Rectal smooth muscle tissue (tissue), 1 donor: ENCODE results near the gene FMN1.

Source experiments
- H3K27ac ChIP-seq: one replicate; pipeline ENCODE4 v1.7.0; 2013; ENCODE audit warnings: low read depth, low read length, inconsistent platforms
- H3K27me3 ChIP-seq: one replicate; pipeline ENCODE4 v1.7.0; 2013; ENCODE audit warnings: low read length; ENCODE audit not compliant: control insufficient read depth, insufficient read depth
- H3K36me3 ChIP-seq: one replicate; pipeline ENCODE4 v1.7.0; 2013; ENCODE audit warnings: low read length; ENCODE audit not compliant: control insufficient read depth, insufficient read depth
- H3K4me1 ChIP-seq: one replicate; pipeline ENCODE4 v1.7.0; 2013; ENCODE audit warnings: low read length; ENCODE audit not compliant: control insufficient read depth, insufficient read depth
- H3K4me3 ChIP-seq: one replicate; pipeline ENCODE4 v1.7.0; 2013; ENCODE audit warnings: low read length
- H3K9ac ChIP-seq: one replicate; pipeline ENCODE4 v1.7.0; 2013; ENCODE audit warnings: low read length

Gene FMN1

DNA sequence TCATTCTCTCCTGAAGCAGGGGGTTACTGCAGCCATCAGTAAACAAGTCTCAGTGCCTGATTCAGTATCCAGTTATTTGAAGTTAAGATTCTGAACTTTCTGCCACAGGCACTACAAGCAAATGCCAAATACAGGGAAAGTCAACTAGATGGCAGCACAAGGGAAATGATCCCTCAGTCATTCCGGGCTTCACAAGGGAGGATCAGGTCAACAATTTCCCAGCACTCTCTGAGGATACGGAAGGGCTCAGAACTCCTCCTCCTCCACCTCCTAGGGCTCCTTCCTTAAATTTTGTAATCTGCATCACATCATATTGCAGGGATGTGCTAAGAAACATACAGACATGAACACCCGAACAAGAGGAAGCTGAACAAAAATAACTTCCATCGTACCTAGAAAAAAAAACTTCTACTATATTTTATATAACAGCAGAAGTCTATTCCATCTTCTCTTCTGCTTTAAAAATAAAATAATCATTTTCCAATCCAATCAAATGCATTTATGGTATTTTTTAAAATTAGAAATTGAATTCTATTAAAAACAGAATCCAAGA lies 187.1 kb downstream of the FMN1 start:
- peaks cover 4% of the 10 kb centered on the region for H3K4me1 ChIP-seq
- no peaks in the 10 kb centered on the region for H3K36me3 ChIP-seq
- no peak overlapping the region for H3K4me3 ChIP-seq
- H3K27ac ChIP-seq: no peak overlapping the region
- H3K27me3 ChIP-seq: no peaks in the 10 kb centered on the region
- H3K9ac ChIP-seq: no peak overlapping the region

- H3K27me3 ChIP-seq: no peaks in the 10 kb centered on the region
- H3K4me1 ChIP-seq: peaks cover 4% of the 10 kb centered on the region
- H3K36me3 ChIP-seq: no peaks in the 10 kb centered on the region
- no peak overlapping the region for H3K27ac ChIP-seq
- no peak overlapping the region for H3K9ac ChIP-seq
- H3K4me3 ChIP-seq: no peak overlapping the region
Observed at GRCh38 chr15:33005582-33005981, 188.9 kb downstream of the FMN1 start.

DNA sequence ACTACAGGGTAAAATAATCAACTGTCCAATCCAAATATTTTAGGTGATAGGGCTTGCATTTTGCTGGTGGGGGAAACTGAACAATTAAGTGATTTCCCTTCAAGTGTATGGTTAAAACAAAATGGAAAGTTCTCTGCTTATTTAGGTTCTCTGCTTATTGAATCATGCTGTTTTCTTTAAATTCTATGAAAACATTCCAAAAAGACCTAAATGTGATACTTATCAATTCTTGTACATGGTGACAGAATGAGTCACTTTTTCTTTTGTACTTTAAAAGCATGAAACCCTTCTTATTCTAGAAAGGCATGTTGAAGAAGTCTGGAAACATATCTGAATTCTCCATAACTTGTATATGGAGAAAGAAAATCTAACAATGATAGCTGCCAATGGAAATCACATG lies 192.6 kb downstream of the FMN1 start:
- H3K36me3 ChIP-seq: no peaks in the 10 kb centered on the region
- no peaks in the 10 kb centered on the region for H3K4me1 ChIP-seq
- no peak overlapping the region for H3K9ac ChIP-seq
- H3K4me3 ChIP-seq: no peak overlapping the region
- no peak overlapping the region for H3K27ac ChIP-seq
- H3K27me3 ChIP-seq: no peaks in the 10 kb centered on the region

GRCh38 chr15:32998979-32999672 lies 195.4 kb downstream of the FMN1 start:
- Histone ChIP-seq H3K27ac (no peak overlapping the region), H3K9ac (no peak overlapping the region), H3K36me3 (no peaks in the 10 kb centered on the region), H3K27me3 (no peaks in the 10 kb centered on the region), H3K4me1 (peaks cover 2% of the 10 kb centered on the region), H3K4me3 (no peak overlapping the region)

GRCh38 chr15:32998182-32998581 lies 196.3 kb downstream of the FMN1 start:
- no peaks in the 10 kb centered on the region for H3K36me3 ChIP-seq
- no peak overlapping the region for H3K27ac ChIP-seq
- no peak overlapping the region for H3K4me3 ChIP-seq
- peaks cover 2% of the 10 kb centered on the region for H3K4me1 ChIP-seq
- no peaks in the 10 kb centered on the region for H3K27me3 ChIP-seq
- no peak overlapping the region for H3K9ac ChIP-seq

GRCh38 chr15:32994810-32995424 lies 199.6 kb downstream of the FMN1 start:
- H3K27me3 ChIP-seq: no peaks in the 10 kb centered on the region
- no peak overlapping the region for H3K27ac ChIP-seq
- peaks cover 2% of the 10 kb centered on the region for H3K4me1 ChIP-seq
- no peaks in the 10 kb centered on the region for H3K36me3 ChIP-seq
- no peak overlapping the region for H3K4me3 ChIP-seq
- H3K9ac ChIP-seq: no peak overlapping the region

DNA sequence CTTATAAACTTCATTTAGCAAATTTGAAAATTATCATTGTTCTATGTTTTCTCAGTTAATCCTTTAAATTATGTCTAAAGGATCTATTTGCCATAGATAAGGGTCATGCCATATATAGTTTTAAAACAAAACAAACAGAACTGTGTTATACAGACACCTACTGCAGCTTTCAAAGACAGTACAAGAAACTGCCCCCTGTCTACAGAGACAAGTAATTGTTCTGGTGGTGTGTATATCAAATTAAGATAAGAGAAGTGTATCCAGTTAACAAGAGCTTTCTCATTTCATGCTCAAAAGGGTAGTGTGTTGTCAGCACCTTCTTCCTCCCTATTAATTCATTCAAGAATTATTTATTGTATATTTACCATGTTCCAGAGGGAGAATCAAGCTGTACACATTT lies 201.2 kb downstream of the FMN1 start:
- H3K27me3 ChIP-seq: no peaks in the 10 kb centered on the region
- no peak overlapping the region for H3K9ac ChIP-seq
- no peak overlapping the region for H3K4me3 ChIP-seq
- H3K4me1 ChIP-seq: peaks cover 2% of the 10 kb centered on the region
- H3K27ac ChIP-seq: no peak overlapping the region
- no peaks in the 10 kb centered on the region for H3K36me3 ChIP-seq

- no peaks in the 10 kb centered on the region for H3K27me3 ChIP-seq
- H3K4me3 ChIP-seq: no peak overlapping the region
- H3K4me1 ChIP-seq: peaks cover 2% of the 10 kb centered on the region
- no peak overlapping the region for H3K27ac ChIP-seq
- H3K9ac ChIP-seq: no peak overlapping the region
- H3K36me3 ChIP-seq: no peaks in the 10 kb centered on the region
Observed at GRCh38 chr15:32991619-32992111, 202.8 kb downstream of the FMN1 start.

DNA sequence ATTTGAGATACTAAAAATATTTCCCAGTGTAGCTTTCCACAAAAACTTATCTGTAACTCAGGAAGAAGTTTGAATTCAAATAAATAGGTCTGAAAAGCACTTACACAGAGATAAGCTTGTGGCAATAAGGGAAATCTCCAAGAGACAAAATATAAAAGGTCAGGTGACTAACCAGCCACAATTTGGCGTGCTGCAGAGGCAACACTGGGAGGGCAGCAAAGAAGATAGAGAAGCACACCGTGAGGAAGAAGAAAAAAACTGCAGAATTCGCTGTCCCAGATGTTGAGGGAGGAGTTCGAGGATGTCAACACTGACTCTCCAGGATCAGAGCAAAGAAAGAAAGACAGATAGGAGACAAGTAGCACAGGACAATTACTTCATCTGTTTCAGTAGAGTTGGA lies 204.4 kb downstream of the FMN1 start:
- Histone ChIP-seq H3K36me3 (no peaks in the 10 kb centered on the region), H3K4me1 (peaks cover 2% of the 10 kb centered on the region), H3K27me3 (no peaks in the 10 kb centered on the region), H3K4me3 (no peak overlapping the region), H3K27ac (no peak overlapping the region), H3K9ac (no peak overlapping the region)

DNA sequence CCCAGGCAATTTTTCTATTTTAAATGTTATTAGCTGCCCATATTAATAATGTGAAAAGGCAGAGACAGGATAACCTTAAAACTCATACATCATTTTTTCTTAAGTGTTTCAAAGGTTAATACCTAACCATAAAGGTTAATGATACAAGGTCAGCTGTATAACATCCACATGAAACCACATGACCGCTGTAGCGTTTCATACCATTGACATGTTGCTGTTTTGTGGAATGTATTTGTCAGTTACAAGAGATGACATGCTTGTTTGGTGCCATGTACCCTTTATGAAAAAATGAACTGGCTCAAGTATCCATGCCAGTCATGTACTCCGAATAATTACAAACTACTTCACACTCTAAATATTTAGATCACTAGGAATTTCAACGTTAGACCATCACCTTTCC lies 207.4 kb downstream of the FMN1 start:
- no peaks in the 10 kb centered on the region for H3K4me1 ChIP-seq
- no peaks in the 10 kb centered on the region for H3K36me3 ChIP-seq
- no peak overlapping the region for H3K9ac ChIP-seq
- no peak overlapping the region for H3K27ac ChIP-seq
- no peak overlapping the region for H3K4me3 ChIP-seq
- no peaks in the 10 kb centered on the region for H3K27me3 ChIP-seq

DNA sequence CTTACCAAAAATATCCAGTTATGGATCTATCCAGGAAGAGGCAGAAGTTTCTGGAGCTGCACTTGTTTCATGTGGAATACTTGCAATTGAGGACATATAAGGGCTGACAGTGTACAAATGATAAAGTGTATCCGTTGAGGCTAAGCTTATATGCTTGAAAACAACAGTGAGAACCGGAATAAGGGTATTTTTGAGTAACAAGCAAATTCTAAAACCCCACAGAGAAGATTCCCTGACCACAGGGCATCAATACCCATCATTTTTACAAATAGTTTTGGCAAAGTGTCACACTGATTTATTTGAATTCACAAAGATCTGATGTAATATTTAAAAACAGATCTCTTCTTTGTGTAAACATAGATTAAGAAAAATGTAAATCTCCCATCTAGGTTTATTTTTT lies 208.4 kb downstream of the FMN1 start:
- Histone ChIP-seq H3K4me3 (no peak overlapping the region), H3K27me3 (no peaks in the 10 kb centered on the region), H3K27ac (no peak overlapping the region), H3K9ac (no peak overlapping the region), H3K4me1 (no peaks in the 10 kb centered on the region), H3K36me3 (no peaks in the 10 kb centered on the region)

DNA sequence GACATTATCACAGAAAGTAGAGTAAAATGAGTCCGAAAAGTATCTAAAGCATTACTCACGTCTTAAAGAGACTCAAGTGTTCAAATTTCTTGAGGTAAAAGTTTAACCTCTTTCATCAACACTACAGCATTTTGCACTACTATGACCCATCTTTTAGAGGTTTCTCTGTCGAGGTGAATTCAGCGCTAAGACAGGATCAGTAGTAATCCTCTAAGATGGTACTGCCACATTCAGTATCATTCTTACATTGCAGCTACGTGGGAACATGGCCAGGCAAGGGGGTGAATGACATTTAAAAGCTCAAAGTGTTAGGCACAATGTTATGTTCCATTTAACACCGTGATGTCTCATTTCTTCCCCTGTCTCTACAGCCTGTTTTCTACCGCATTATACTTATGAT lies 210.8 kb downstream of the FMN1 start:
- no peaks in the 10 kb centered on the region for H3K4me1 ChIP-seq
- H3K9ac ChIP-seq: no peak overlapping the region
- no peaks in the 10 kb centered on the region for H3K27me3 ChIP-seq
- no peaks in the 10 kb centered on the region for H3K36me3 ChIP-seq
- H3K4me3 ChIP-seq: no peak overlapping the region
- H3K27ac ChIP-seq: no peak overlapping the region

- Histone ChIP-seq H3K9ac (no peak overlapping the region), H3K36me3 (no peaks in the 10 kb centered on the region), H3K4me1 (no peaks in the 10 kb centered on the region), H3K4me3 (no peak overlapping the region), H3K27ac (no peak overlapping the region), H3K27me3 (no peaks in the 10 kb centered on the region)
Observed at GRCh38 chr15:32982001-32982400, 212.5 kb downstream of the FMN1 start.
